Endodermal cell (in vitro differentiated cells): Measurements from ENCODE around the gene RREB1. TPM values are rescaled to one million over a fixed set of nuclear protein-coding genes. Genes with fewer than 3 reads are reported as not detected.
A peak's percentile ranks its signal among the peaks of the same experiment; 100 is the strongest.

ENCODE experiments used
- DNase-seq: peaks from one replicate; pipeline ENCODE4 v3.0.0-alpha.2; 2017
- H3K27ac ChIP-seq: 2 replicates; pipeline ENCODE4 v1.5.1; 2013; ENCODE audit warnings: mild to moderate bottlenecking, low read depth, low read length, moderate library complexity
- H3K27me3 ChIP-seq: 2 replicates; pipeline ENCODE4 v1.6.1; 2013; ENCODE audit warnings: mild to moderate bottlenecking, low read length, moderate library complexity; ENCODE audit not compliant: insufficient read depth, control insufficient read depth, poor library complexity, severe bottlenecking
- H3K36me3 ChIP-seq: 2 replicates; pipeline ENCODE4 v1.7.0; 2013; ENCODE audit warnings: mild to moderate bottlenecking, low read length, moderate library complexity; ENCODE audit not compliant: control insufficient read depth, insufficient read depth
- H3K4me1 ChIP-seq: one replicate; pipeline ENCODE4 v1.7.0; 2013; ENCODE audit warnings: low read length; ENCODE audit not compliant: control insufficient read depth, insufficient read depth
- H3K4me3 ChIP-seq: 2 replicates; pipeline ENCODE4 v1.5.1; 2013; ENCODE audit warnings: mild to moderate bottlenecking, low read length, moderate library complexity
- H3K9ac ChIP-seq: 2 replicates; pipeline ENCODE4 v1.6.1; 2013; ENCODE audit warnings: mild to moderate bottlenecking, low read length, moderate library complexity; ENCODE audit not compliant: poor library complexity, severe bottlenecking; ENCODE audit errors: extremely low read depth
- H3K9me3 ChIP-seq: 2 replicates; pipeline ENCODE4 v1.6.1; 2013; ENCODE audit warnings: mild to moderate bottlenecking, low read length, moderate library complexity; ENCODE audit not compliant: control insufficient read depth
- H3K27ac Mint-ChIP-seq: 2 replicates; pipeline ENCODE4 v1.8.0; 2020; ENCODE audit warnings: mixed read lengths
- H3K27me3 Mint-ChIP-seq: 2 replicates; pipeline ENCODE4 v1.8.0; 2021; ENCODE audit warnings: mild to moderate bottlenecking, mixed read lengths; ENCODE audit not compliant: insufficient read depth
- H3K36me3 Mint-ChIP-seq: 2 replicates; pipeline ENCODE4 v1.8.0; 2020; ENCODE audit warnings: low read depth, mixed read lengths
- H3K4me1 Mint-ChIP-seq: 2 replicates; pipeline ENCODE4 v1.8.0; 2020; ENCODE audit warnings: mixed read lengths
- H3K4me3 Mint-ChIP-seq: 2 replicates; pipeline ENCODE4 v1.8.0; 2020; ENCODE audit warnings: mild to moderate bottlenecking, moderate library complexity, mixed read lengths
- H3K9me3 Mint-ChIP-seq: 2 replicates; pipeline ENCODE4 v1.8.0; 2020; ENCODE audit warnings: mild to moderate bottlenecking, mixed read lengths
- WGBS, 2 experiments: methylation state at CpG; one replicate each; pipeline versions ENCODE4 v1.1.5 to v1.1.7; 2013; ENCODE audit warnings: missing lambda C conversion rate in 2 of 2, mixed read lengths in 1 of 2; ENCODE audit not compliant: insufficient coverage in 1 of 2, insufficient read length in 1 of 2; 5-methylcytosine and 5-hydroxymethylcytosine counted together
- total RNA-seq, 2 donors: library from RNA; stranded (reverse); fragmentation: NEBNext Ultra II Directional in 1 of 2; extraction: Animal tissue kit (Norgen Biotek cat#: 25700) in 1 of 2; gene quantifications; 2 replicates in 1 of 2; 3 replicates in 1 of 2; pipeline ENCODE4 v1.2.1, GENCODE V29; 2021
- TF ChIP-seq, protein P1 (sequence below): fragments of 200-600 bp; sonication (generic); conservative IDR thresholded peaks from 2 replicates; pipeline ENCODE4 v1.5.0; 2021; ENCODE audit warnings: antibody characterized with exemption, mild to moderate bottlenecking

The RREB1 gene
- total RNA-seq, 2 donors from 2014 or later = 51.2 to 64.3 TPM

DNA sequence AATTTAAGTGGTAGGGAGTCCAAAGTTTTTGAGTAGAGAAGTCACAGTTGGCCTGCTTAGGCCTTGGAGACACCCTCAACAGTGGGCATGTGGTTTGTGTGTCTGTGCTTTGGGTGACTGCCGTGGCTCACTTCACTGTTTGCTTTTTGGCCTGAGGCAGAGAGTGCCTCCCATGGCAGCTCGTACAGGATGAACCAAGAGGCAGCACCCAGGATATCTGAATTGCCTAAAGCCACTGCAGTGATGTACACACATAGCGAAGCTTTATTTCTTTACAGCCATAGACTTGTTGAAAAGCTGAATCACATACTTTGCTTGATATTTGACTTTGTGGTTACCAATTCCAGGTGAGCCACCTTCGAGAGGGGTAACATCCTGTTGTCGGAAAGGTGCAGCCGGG, 21.6 kb downstream of the RREB1 start:
- Histone ChIP-seq H3K9me3 (no peaks in the 10 kb centered on the region), H3K27me3 (no peaks in the 10 kb centered on the region), H3K9ac (no peak overlapping the region), H3K4me1 (peaks cover 4% of the 10 kb centered on the region), H3K4me3 (no peak overlapping the region), H3K36me3 (peaks cover 3% of the 10 kb centered on the region), H3K27ac (no peak overlapping the region)
- H3K27me3 Mint-ChIP-seq = no peaks in the 10 kb centered on the region
- H3K4me1 Mint-ChIP-seq = peaks cover 46% of the 10 kb centered on the region
- DNase-seq = no peak
- TF ChIP-seq, protein P1, sequence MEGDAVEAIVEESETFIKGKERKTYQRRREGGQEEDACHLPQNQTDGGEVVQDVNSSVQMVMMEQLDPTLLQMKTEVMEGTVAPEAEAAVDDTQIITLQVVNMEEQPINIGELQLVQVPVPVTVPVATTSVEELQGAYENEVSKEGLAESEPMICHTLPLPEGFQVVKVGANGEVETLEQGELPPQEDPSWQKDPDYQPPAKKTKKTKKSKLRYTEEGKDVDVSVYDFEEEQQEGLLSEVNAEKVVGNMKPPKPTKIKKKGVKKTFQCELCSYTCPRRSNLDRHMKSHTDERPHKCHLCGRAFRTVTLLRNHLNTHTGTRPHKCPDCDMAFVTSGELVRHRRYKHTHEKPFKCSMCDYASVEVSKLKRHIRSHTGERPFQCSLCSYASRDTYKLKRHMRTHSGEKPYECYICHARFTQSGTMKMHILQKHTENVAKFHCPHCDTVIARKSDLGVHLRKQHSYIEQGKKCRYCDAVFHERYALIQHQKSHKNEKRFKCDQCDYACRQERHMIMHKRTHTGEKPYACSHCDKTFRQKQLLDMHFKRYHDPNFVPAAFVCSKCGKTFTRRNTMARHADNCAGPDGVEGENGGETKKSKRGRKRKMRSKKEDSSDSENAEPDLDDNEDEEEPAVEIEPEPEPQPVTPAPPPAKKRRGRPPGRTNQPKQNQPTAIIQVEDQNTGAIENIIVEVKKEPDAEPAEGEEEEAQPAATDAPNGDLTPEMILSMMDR = no peak
- H3K9me3 Mint-ChIP-seq = no peaks in the 10 kb centered on the region
- peak overlapping the region; percentile 18 for H3K27ac Mint-ChIP-seq
- no peak overlapping the region for H3K4me3 Mint-ChIP-seq
- 92 to 96% methylated on average over 6 of the region's 6 CpGs for WGBS, 2 experiments
- H3K36me3 Mint-ChIP-seq = peaks cover 15% of the 10 kb centered on the region

DNA sequence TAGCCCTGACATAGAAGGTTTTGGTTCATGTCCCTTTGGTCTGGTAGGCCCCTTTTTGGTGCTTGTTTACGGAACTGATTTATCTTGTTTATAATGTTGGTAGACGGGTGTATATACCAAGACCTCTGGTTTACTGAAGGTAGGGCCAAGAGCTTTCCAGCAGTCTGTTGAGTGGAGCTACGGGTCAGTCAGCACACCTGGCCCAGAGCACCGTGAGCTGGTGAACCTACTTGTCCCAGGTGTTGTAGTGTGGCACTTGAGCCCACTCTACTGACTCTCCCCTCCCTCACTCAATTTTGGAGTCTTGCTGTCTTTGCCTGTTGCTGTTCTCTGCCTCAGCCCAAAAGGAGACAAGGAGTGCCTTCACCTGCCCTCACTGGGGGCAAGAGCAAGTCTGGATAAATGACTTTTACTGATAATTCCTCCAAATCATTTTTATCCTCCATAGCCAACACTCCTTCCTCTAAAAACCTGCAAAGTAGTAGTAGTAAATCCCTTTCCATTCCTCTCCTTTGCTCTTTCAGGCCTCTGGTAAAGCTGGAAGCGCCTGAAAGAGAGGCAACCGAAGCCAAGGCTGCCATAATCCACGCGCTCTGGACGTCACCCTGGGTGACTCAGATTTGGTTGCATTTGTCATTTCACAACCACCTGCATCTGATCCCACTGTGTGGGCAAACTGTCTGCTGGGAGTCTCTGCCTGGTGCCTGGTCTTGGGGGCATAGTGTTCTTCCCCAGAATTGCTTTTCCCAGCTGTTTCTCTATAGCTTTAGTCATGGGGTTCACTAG, 22.2 kb downstream of the RREB1 start:
- no peaks in the 10 kb centered on the region for H3K9me3 Mint-ChIP-seq
- Histone ChIP-seq H3K27me3 (no peaks in the 10 kb centered on the region), H3K9ac (no peak overlapping the region), H3K36me3 (no peaks in the 10 kb centered on the region), H3K4me1 (no peaks in the 10 kb centered on the region), H3K9me3 (no peaks in the 10 kb centered on the region), H3K27ac (no peak overlapping the region), H3K4me3 (no peak overlapping the region)
- H3K36me3 Mint-ChIP-seq = peaks cover 11% of the 10 kb centered on the region
- H3K4me1 Mint-ChIP-seq = peaks cover 40% of the 10 kb centered on the region
- no peak overlapping the region for H3K4me3 Mint-ChIP-seq
- DNase-seq = no peak
- 98 to 99% methylated on average over 6 to 9 of the region's 9 CpGs for whole genome bisulfite sequencing, 2 experiments
- TF ChIP-seq, protein P1 = no peak
- no peaks in the 10 kb centered on the region for H3K27me3 Mint-ChIP-seq
- H3K27ac Mint-ChIP-seq = peak overlapping the region; percentile 49

DNA sequence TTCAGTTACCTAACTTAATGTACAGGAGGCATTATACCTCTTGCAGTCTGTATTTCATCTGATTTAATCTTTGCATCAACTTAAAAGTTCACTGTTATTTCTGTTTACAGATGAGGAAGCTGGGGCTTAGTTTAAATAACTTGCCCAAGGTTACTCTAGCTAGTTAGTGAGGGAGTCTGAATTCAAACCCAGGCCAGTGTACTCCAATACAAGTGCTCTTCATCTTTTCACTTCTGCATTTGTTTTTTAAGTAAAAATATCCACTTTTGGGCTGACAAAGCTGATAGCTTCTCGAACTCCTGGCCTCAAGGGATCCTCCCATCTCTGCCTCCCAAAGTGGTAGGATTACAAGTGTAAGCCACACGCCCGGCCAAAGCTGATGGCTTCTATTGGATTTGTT, 23.6 kb downstream of the RREB1 start:
- H3K4me1 ChIP-seq = no peaks in the 10 kb centered on the region
- no peaks in the 10 kb centered on the region for H3K9me3 ChIP-seq
- no peak overlapping the region for H3K27ac Mint-ChIP-seq
- H3K9me3 Mint-ChIP-seq = no peaks in the 10 kb centered on the region
- peaks cover 36% of the 10 kb centered on the region for H3K4me1 Mint-ChIP-seq
- H3K27ac ChIP-seq = no peak overlapping the region
- no peaks in the 10 kb centered on the region for H3K27me3 ChIP-seq
- no peak overlapping the region for H3K9ac ChIP-seq
- TF ChIP-seq, protein P1 = no peak
- H3K36me3 ChIP-seq = no peaks in the 10 kb centered on the region
- no peaks in the 10 kb centered on the region for H3K27me3 Mint-ChIP-seq
- WGBS, 2 experiments = 91 to 93% methylated on average over 3 of the region's 3 CpGs
- H3K36me3 Mint-ChIP-seq = peaks cover 1% of the 10 kb centered on the region
- H3K4me3 ChIP-seq = no peak overlapping the region
- H3K4me3 Mint-ChIP-seq = no peak overlapping the region
- DNase-seq = no peak
